H1 (cell line): ENCODE data around the gene CADM2. TPM values are rescaled to one million over a fixed set of nuclear protein-coding genes. Genes with fewer than 3 reads are reported as not detected.

Source experiments
- CTCF ChIA-PET: fragments of 300-600 bp; sonication (Branson Sonifier 250); formaldehyde crosslinking; loops from one replicate; lab custom pipeline; 2021; ENCODE audit not compliant: partially characterized antibody; lab: Charles Lee
- POLR2A ChIA-PET: fragments of 300-600 bp; sonication (Branson Sonifier 250); formaldehyde crosslinking; loops from one replicate; lab custom pipeline; 2021; ENCODE audit warnings: inconsistent platforms; ENCODE audit not compliant: partially characterized antibody; lab: Charles Lee
- DNase-seq, 2 experiments: peaks; one replicate each; pipeline versions ENCODE4 v3.0.0 to v3.0.0-alpha.2; 2010 to 2022; ENCODE audit warnings: low spot score in 2 of 2, low read depth in 1 of 2, mixed read lengths in 1 of 2
- FAIRE-seq: peaks from 2 replicates; lab custom pipeline; 2011; peaks lifted over from hg19 to GRCh38; lab: Jason Lieb, UNC
- H2AFZ ChIP-seq: 2 replicates; pipeline ENCODE4 v1.8.1; 2012; ENCODE audit warnings: low read length, inconsistent platforms
- H2AK5ac ChIP-seq: 2 replicates; pipeline ENCODE4 v1.6.1; 2013; ENCODE audit warnings: low read depth, low read length
- H2BK120ac ChIP-seq: replicated peaks from 2 replicates; pipeline ENCODE3; 2013; ENCODE audit warnings: low read depth, low read length, inconsistent platforms
- H2BK12ac ChIP-seq: 2 replicates; pipeline ENCODE4 v1.6.1; 2013; ENCODE audit warnings: low read depth, low read length
- H2BK15ac ChIP-seq: 2 replicates; pipeline ENCODE4 v1.6.1; 2013; ENCODE audit warnings: low read length
- H2BK20ac ChIP-seq: 2 replicates; pipeline ENCODE4 v1.6.1; 2013; ENCODE audit warnings: low read length
- H2BK5ac ChIP-seq: 2 replicates; pipeline ENCODE4 v1.6.1; 2013; ENCODE audit warnings: low read depth, low read length
- H3K14ac ChIP-seq: 2 replicates; pipeline ENCODE4 v1.6.1; 2013; ENCODE audit warnings: inconsistent platforms; ENCODE audit not compliant: insufficient read length
- H3K18ac ChIP-seq: 2 replicates; pipeline ENCODE4 v1.6.1; 2013; ENCODE audit warnings: low read length; ENCODE audit errors: extremely low read depth
- H3K23ac ChIP-seq: 2 replicates; pipeline ENCODE4 v1.6.1; 2013; ENCODE audit warnings: inconsistent platforms; ENCODE audit not compliant: insufficient read length
- H3K23me2 ChIP-seq: 2 replicates; pipeline ENCODE4 v1.6.1; 2013; ENCODE audit warnings: low read depth, low read length
- H3K27ac ChIP-seq: 2 replicates; pipeline ENCODE4 v1.6.1; 2011; ENCODE audit warnings: low read depth, low read length, inconsistent platforms
- H3K27me3 ChIP-seq, 4 experiments: replicated peaks in 1 of 4; 1 replicate in 1 of 4; 2 replicates in 3 of 4; pipeline versions ENCODE4 v1.6.1 to v1.8.1; 2011 to 2013; ENCODE audit warnings: low read length in 3 of 4, mild to moderate bottlenecking in 3 of 4, inconsistent platforms in 2 of 4, mixed read lengths in 2 of 4, moderate library complexity in 1 of 4; ENCODE audit not compliant: control insufficient read depth in 3 of 4, insufficient read depth in 3 of 4; ENCODE audit errors: extremely low read depth in 1 of 4
- H3K36me3 ChIP-seq, 4 experiments: 2 replicates each; pipeline versions ENCODE4 v1.6.1 to v1.8.1; 2011 to 2013; ENCODE audit warnings: mild to moderate bottlenecking in 4 of 4, low read length in 3 of 4, moderate library complexity in 2 of 4, control low read depth in 1 of 4, inconsistent platforms in 1 of 4; ENCODE audit not compliant: insufficient read depth in 4 of 4, control insufficient read depth in 2 of 4
- H3K4ac ChIP-seq: replicated peaks from 2 replicates; pipeline ENCODE3; 2013; ENCODE audit warnings: low read length, low read depth, mixed read lengths, inconsistent platforms; ENCODE audit not compliant: insufficient read length
- H3K4me1 ChIP-seq, 4 experiments: replicated peaks in 1 of 4; 1 replicate in 1 of 4; 2 replicates in 3 of 4; pipeline versions ENCODE4 v1.6.1 to v1.8.1; 2011 to 2013; ENCODE audit warnings: low read length in 3 of 4, inconsistent platforms in 2 of 4, mixed read lengths in 1 of 4; ENCODE audit not compliant: insufficient read depth in 4 of 4, control insufficient read depth in 3 of 4
- H3K4me2 ChIP-seq, 2 experiments: 2 replicates each; pipeline versions ENCODE4 v1.6.1 to v1.8.1; 2011 to 2013; ENCODE audit warnings: low read depth in 2 of 2, low read length in 2 of 2, control low read depth in 1 of 2, inconsistent platforms in 1 of 2, mild to moderate bottlenecking in 1 of 2; ENCODE audit not compliant: insufficient read depth in 1 of 2
- H3K4me3 ChIP-seq, 4 experiments: fragments of 200-600, 300-600 bp in 1 of 4; sonication (generic), shearing (Covaris generic), sonication (Bioruptor Twin) in 1 of 4; 2 replicates each; pipeline versions ENCODE4 v1.5.1 to v1.8.1; 2011 to 2016; ENCODE audit warnings: low read length in 4 of 4, low read depth in 3 of 4, control low read depth in 2 of 4, inconsistent platforms in 2 of 4, mild to moderate bottlenecking in 2 of 4, mixed read lengths in 1 of 4, moderate library complexity in 1 of 4; ENCODE audit not compliant: insufficient read depth in 2 of 4; ENCODE audit errors: extremely low read depth in 1 of 4
- H3K56ac ChIP-seq: replicated peaks from 2 replicates; pipeline ENCODE3; 2013; ENCODE audit warnings: low read depth, mild to moderate bottlenecking, mixed read lengths, low read length, inconsistent platforms; ENCODE audit not compliant: insufficient read length
- H3K79me1 ChIP-seq: 2 replicates; pipeline ENCODE4 v1.6.1; 2013; ENCODE audit warnings: low read depth, low read length, control low read depth
- H3K79me2 ChIP-seq, 2 experiments: 2 replicates each; pipeline versions ENCODE4 v1.6.1 to v1.8.1; 2012 to 2013; ENCODE audit warnings: low read length in 2 of 2, mild to moderate bottlenecking in 2 of 2, inconsistent platforms in 1 of 2; ENCODE audit not compliant: insufficient read depth in 2 of 2, control insufficient read depth in 1 of 2
- H3K9ac ChIP-seq, 4 experiments: replicated peaks in 1 of 4; 1 replicate in 1 of 4; 2 replicates in 3 of 4; pipeline versions ENCODE4 v1.6.1 to v1.8.1; 2011 to 2013; ENCODE audit warnings: low read depth in 3 of 4, low read length in 3 of 4, control low read depth in 2 of 4, mild to moderate bottlenecking in 2 of 4, moderate library complexity in 2 of 4, inconsistent platforms in 1 of 4; ENCODE audit errors: extremely low read depth in 1 of 4
- H3K9me3 ChIP-seq, 2 experiments: 2 replicates each; pipeline versions ENCODE4 v1.6.1 to v1.8.1; 2012 to 2013; ENCODE audit warnings: mild to moderate bottlenecking in 2 of 2, moderate library complexity in 2 of 2, control low read depth in 1 of 2, inconsistent platforms in 1 of 2, low read depth in 1 of 2, low read length in 1 of 2, mixed read lengths in 1 of 2; ENCODE audit not compliant: insufficient read depth in 2 of 2
- H4K20me1 ChIP-seq, 2 experiments: replicated peaks in 1 of 2; 2 replicates each; pipeline versions ENCODE3 to v1.8.1; 2011 to 2013; ENCODE audit warnings: inconsistent platforms in 2 of 2, low read length in 2 of 2, mild to moderate bottlenecking in 1 of 2; ENCODE audit not compliant: insufficient read depth in 2 of 2, control insufficient read depth in 1 of 2
- H4K5ac ChIP-seq: 2 replicates; pipeline ENCODE4 v1.6.1; 2013; ENCODE audit warnings: low read length, low read depth, mixed read lengths, inconsistent platforms; ENCODE audit not compliant: insufficient read length
- H4K8ac ChIP-seq: 2 replicates; pipeline ENCODE4 v1.8.0; 2013; ENCODE audit warnings: mild to moderate bottlenecking, moderate library complexity, low read length, inconsistent platforms; ENCODE audit not compliant: insufficient read depth; ENCODE audit errors: extremely low read depth
- H4K91ac ChIP-seq: replicated peaks from 2 replicates; pipeline ENCODE3; 2013; ENCODE audit warnings: low read length, mixed read lengths, inconsistent platforms; ENCODE audit not compliant: insufficient read length
- RNF2 ChIP-seq: fragments of 200-900, 300-1000 bp; sonication (generic); IDR thresholded peaks from 2 replicates; pipeline ENCODE4 v1.7.1; 2016; ENCODE audit warnings: borderline replicate concordance, low read depth, mild to moderate bottlenecking, antibody characterized with exemption, low read length; ENCODE audit not compliant: poor library complexity, severe bottlenecking; ENCODE audit errors: missing control alignments
- SUZ12 ChIP-seq: fragments of 200-600 bp; sonication (generic); IDR thresholded peaks from 2 replicates; pipeline ENCODE4 v1.6.1; 2012; ENCODE audit warnings: mild to moderate bottlenecking, inconsistent platforms, low read length, moderate library complexity, mixed read lengths
- WGBS, 2 experiments: shearing (Covaris generic) in 1 of 2; methylation state at CpG; one replicate each; pipeline versions ENCODE4 v1.1.6 to v1.1.7; 2013 to 2015; ENCODE audit warnings: low lambda C conversion rate in 2 of 2, mixed read lengths in 2 of 2, inconsistent platforms in 1 of 2, low coverage in 1 of 2, missing lambda C conversion rate in 1 of 2; ENCODE audit not compliant: insufficient replicate concordance in 2 of 2, insufficient coverage in 1 of 2, insufficient read length in 1 of 2; ENCODE audit errors: extremely low coverage in 1 of 2, missing lambda C conversion rate in 1 of 2; 5-methylcytosine and 5-hydroxymethylcytosine counted together
- polyA plus RNA-seq, 7 experiments: library from polyadenylated mRNA; depleted of rRNA in 3 of 7; stranded (reverse) in 5 of 7; unstranded in 2 of 7; fragments of >200 nt in 5 of 7; fragments of 200-250 nt in 2 of 7; gene quantifications; 1 replicate in 5 of 7; 2 replicates in 1 of 7; 4 replicates in 1 of 7; pipeline versions ENCODE4 v1.2.1 to v1.2.3, GENCODE V29; 2011 to 2013; ENCODE audit warnings: missing spikeins in 2 of 7, mixed read lengths in 2 of 7
- total RNA-seq: library from RNA; stranded (reverse); fragmentation: NEBNext Ultra II Directional; extraction: Animal tissue kit (Norgen Biotek cat#: 25700); gene quantifications from 2 replicates; pipeline ENCODE4 v1.2.1, GENCODE V29; 2021

CADM2 gene
- total and polyA plus RNA-seq, 2 of the 8 experiments (the other 6 are each of a cell fraction or from before 2014, with no cell fraction given): 14.9 to 20.9 TPM

GRCh38 chr3:85313380-85313779 lies 354.6 kb downstream of the CADM2 start:
- H4K20me1 ChIP-seq: no peaks in the 10 kb centered on the region
- no peak overlapping the region for H3K4ac ChIP-seq
- H3K4me2 ChIP-seq: no peak overlapping the region
- no peak overlapping the region for H4K5ac ChIP-seq
- no peak overlapping the region for H2BK20ac ChIP-seq
- FAIRE-seq (no peak), DNase-seq (no peak)
- H4K91ac ChIP-seq: no peak overlapping the region
- H3K23ac ChIP-seq: no peak overlapping the region
- H3K4me3 ChIP-seq: no peak overlapping the region
- H3K79me2 ChIP-seq: no peaks in the 10 kb centered on the region
- WGBS, 2 experiments: 94% methylated on average over 1 of the region's 1 CpG; no CpG with 5 or more reads in 1 of the 2 experiments
- H3K4me1 ChIP-seq: no peaks in the 10 kb centered on the region
- no peaks in the 10 kb centered on the region for H3K9me3 ChIP-seq
- no peak overlapping the region for H3K56ac ChIP-seq
- H3K18ac ChIP-seq: no peak overlapping the region
- H3K14ac ChIP-seq: no peak overlapping the region
- no peak overlapping the region for H2AK5ac ChIP-seq
- H2BK120ac ChIP-seq: no peak overlapping the region
- H3K9ac ChIP-seq: no peak overlapping the region
- no peak overlapping the region for H2AFZ ChIP-seq
- ChIA-PET POLR2A (no interaction called here), CTCF (interaction anchor here (1.6 kb wide), 1 partner anchor 10 kb away, joined by 5 read pairs; no protein-coding TSS in a partner anchor)
- H3K27ac ChIP-seq: no peak overlapping the region
- H3K23me2 ChIP-seq: no peaks in the 10 kb centered on the region
- H3K27me3 ChIP-seq: no peaks in the 10 kb centered on the region
- no peaks in the 10 kb centered on the region for H3K36me3 ChIP-seq
- no peak overlapping the region for H2BK15ac ChIP-seq
- no peak overlapping the region for H2BK12ac ChIP-seq
- no peaks in the 10 kb centered on the region for H3K79me1 ChIP-seq
- no peak overlapping the region for H2BK5ac ChIP-seq
- no peak overlapping the region for H4K8ac ChIP-seq
- TF ChIP-seq RNF2 (no peak), SUZ12 (no peak)
